ENCODE results near the gene ADRA2B. TPM values are rescaled to one million over a fixed set of nuclear protein-coding genes. Genes with fewer than 3 reads are reported as not detected.
A peak's percentile ranks its signal among the peaks of the same experiment; 100 is the strongest.

The ADRA2B gene
- total RNA-seq, 1 experiment from 2014 or later, result 2.7 TPM

DNA sequence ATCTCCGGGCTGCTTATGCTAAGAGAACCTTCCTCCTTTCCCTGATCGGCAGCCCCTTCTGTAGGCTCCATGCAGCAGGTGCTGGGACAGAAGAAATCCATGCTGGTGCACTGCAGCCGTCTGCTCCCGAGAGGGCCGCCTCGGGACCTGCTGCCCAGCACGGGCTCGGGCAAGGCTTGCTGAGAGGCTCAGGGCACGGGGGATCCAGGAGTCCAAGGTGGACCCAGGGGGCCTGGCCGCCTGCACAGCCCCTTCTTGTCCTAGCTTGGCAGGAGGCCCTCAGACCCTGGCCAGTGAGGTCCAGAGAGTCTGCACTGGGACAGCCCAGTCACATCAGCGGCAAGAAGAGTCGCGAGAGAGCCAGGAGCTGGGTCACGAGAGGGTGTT is 42.2 kb upstream of the ADRA2B start:
- Histone ChIP-seq H2BK12ac (ENCODE audit: insufficient read length, low read depth, low read length) (no peak overlapping the region), H3K4ac (ENCODE audit: low read depth, low read length) (no peak overlapping the region), H3K14ac (ENCODE audit: insufficient read depth, low read length) (no peak overlapping the region; the same call in 1 of the 2 replicates), H3K23ac (ENCODE audit: insufficient read length, low read depth, low read length) (no peak overlapping the region), H3K9ac (ENCODE audit: extremely low read depth, insufficient read length, low read length) (no peak overlapping the region), H3K9me3 (ENCODE audit: control insufficient read depth, low read depth, low read length) (no peaks in the 10 kb centered on the region), H4K91ac (ENCODE audit: insufficient read length, low read depth, low read length) (no peak overlapping the region), H2AFZ (ENCODE audit: low read length) (no peak overlapping the region), H3K79me2 (ENCODE audit: insufficient read depth, low read length) (no peaks in the 10 kb centered on the region), H2BK120ac (ENCODE audit: low read depth, low read length, poor library complexity, severe bottlenecking) (no peak overlapping the region), H2BK5ac (ENCODE audit: insufficient read length, low read length) (no peak overlapping the region), H2BK20ac (ENCODE audit: low read depth, low read length, poor library complexity, severe bottlenecking) (no peak overlapping the region), H3K27me3 (ENCODE audit: insufficient read depth, low read length) (no peaks in the 10 kb centered on the region), H3T11ph (ENCODE audit: low read length) (no peak overlapping the region), H2AK5ac (ENCODE audit: insufficient read length, low read length) (no peak overlapping the region), H3K79me1 (ENCODE audit: insufficient read depth, low read depth, low read length, poor library complexity, severe bottlenecking) (no peaks in the 10 kb centered on the region), H4K8ac (replicated peaks; ENCODE audit: insufficient read length, low read depth, low read length) (no peak overlapping the region), H3K4me2 (ENCODE audit: insufficient read depth, insufficient read length, low read length) (no peak overlapping the region), H3K23me2 (ENCODE audit: insufficient read length, low read depth, low read length, poor library complexity, severe bottlenecking) (no peaks in the 10 kb centered on the region), H3K27ac (ENCODE audit: insufficient read length, low read depth, low read length) (no peak overlapping the region), H4K20me1 (ENCODE audit: control insufficient read depth, insufficient read depth, insufficient read length) (no peaks in the 10 kb centered on the region), H4K5ac (ENCODE audit: insufficient read length, low read depth, low read length) (no peak overlapping the region), H3K56ac (ENCODE audit: insufficient read length, low read depth, low read length) (no peak overlapping the region), H3K4me1 (ENCODE audit: insufficient read depth, low read length) (no peaks in the 10 kb centered on the region), H3K18ac (ENCODE audit: insufficient read length, low read depth, low read length) (no peak overlapping the region), H2BK15ac (ENCODE audit: low read depth, low read length) (no peak overlapping the region)
- TF ChIP-seq, protein P1, sequence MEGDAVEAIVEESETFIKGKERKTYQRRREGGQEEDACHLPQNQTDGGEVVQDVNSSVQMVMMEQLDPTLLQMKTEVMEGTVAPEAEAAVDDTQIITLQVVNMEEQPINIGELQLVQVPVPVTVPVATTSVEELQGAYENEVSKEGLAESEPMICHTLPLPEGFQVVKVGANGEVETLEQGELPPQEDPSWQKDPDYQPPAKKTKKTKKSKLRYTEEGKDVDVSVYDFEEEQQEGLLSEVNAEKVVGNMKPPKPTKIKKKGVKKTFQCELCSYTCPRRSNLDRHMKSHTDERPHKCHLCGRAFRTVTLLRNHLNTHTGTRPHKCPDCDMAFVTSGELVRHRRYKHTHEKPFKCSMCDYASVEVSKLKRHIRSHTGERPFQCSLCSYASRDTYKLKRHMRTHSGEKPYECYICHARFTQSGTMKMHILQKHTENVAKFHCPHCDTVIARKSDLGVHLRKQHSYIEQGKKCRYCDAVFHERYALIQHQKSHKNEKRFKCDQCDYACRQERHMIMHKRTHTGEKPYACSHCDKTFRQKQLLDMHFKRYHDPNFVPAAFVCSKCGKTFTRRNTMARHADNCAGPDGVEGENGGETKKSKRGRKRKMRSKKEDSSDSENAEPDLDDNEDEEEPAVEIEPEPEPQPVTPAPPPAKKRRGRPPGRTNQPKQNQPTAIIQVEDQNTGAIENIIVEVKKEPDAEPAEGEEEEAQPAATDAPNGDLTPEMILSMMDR (conservative IDR thresholded peaks at IDR 0.05), result no peak
- Mint-ChIP-seq H3K36me3 (ENCODE audit: insufficient read depth in 1 of 3, low read depth in 3 of 3) (peaks cover 0 to 2% (median 0%) of the 10 kb centered on the region in 3 experiments; a peak in 2 of 7 replicates), H3K27ac (no peak overlapping the region), H3K9me3 (no peaks in the 10 kb centered on the region), H3K4me3 (no peak overlapping the region), H3K27me3 (ENCODE audit: low read depth) (peaks cover 9% of the 10 kb centered on the region), H3K4me1 (peaks cover 12 to 14% of the 10 kb centered on the region in 2 experiments; a peak in 3 of 4 replicates)
- peak; percentile 27 for DNase-seq
- WGBS (ENCODE audit: extremely low coverage, insufficient read length, low lambda C conversion rate), result no CpG with 5 or more reads among the region's 14 CpGs

Data from H9 (cell line).